Myocyte (in vitro differentiated cells): Measurements from ENCODE around the gene ETFB. TPM values are rescaled to one million over a fixed set of nuclear protein-coding genes. Genes with fewer than 3 reads are reported as not detected.

ENCODE experiments used
- DNase-seq: peaks from one replicate; pipeline ENCODE4 v3.0.0-alpha.2; 2012; ENCODE audit warnings: low read depth
- total RNA-seq: library from RNA; depleted of rRNA; stranded (reverse); fragments of >200 nt; gene quantifications from 2 replicates; pipeline ENCODE4 v1.2.3, GENCODE V29; 2014

ETFB gene
- total RNA-seq, 1 donor from 2014 or later = 76.2 TPM

DNA sequence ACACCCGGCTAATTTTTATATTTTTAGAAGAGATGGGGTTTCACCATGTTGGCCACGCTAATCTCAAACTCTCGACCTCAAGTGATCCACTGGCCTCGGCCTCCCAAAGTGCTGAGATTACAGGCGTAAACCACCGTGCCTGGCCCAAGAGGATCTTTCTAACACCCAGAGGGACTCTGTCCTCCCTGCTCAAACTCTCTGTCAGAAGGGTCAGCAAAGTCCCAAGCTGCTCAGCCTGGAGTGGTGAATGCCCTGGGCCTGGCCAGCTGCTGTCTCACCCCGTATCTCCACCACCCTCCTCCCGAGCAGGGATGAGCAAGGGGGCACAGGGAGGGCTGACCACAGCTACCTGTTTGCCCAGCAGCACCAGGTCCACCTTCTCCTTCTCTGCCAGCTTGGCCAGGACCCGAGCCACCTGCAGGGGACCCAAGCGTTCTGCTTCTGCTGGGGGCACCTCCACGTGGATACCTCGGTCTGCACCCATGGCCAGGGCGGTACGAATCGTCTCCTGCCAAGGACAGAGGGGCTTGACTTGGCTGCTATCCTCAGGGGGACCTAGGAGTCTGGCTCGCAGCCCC is 13.3 kb downstream of the ETFB start:
- no peak for DNase-seq

DNA sequence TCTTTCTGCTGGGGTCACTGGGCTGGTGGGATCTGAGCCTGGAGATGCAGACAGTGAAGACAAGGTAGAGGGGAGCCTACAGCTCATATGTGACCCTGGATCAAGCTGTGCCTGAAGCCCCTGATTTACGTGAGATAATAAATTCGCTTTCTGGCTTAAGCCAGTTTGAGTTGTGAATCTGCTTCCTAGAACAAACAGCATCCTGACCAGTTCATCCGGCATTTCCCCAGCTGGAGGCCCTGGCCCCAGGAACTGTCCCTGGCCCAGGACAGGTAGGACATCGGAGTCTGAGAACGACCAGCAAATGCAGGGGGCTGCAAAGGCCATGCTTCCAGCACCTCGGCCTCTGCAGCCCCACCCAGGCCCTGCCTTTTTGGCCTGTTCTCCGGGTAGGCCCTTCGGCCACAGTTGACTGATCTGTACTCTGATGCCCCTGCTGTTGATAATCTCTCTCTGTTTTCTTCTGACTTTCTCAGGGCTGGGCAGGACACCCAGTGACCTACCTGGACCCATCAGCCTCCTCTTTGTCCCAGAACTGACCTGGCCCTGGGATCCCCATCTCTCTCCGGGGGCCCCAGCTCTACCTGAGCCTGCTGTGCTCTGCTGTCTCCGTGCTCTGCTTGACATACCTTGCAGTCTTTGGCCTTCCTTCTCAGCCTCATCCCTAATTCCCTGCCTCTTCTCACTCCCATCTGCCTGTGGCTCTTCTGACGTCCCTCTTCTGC is 14.8 kb downstream of the ETFB start:
- DNase-seq = no peak

DNA sequence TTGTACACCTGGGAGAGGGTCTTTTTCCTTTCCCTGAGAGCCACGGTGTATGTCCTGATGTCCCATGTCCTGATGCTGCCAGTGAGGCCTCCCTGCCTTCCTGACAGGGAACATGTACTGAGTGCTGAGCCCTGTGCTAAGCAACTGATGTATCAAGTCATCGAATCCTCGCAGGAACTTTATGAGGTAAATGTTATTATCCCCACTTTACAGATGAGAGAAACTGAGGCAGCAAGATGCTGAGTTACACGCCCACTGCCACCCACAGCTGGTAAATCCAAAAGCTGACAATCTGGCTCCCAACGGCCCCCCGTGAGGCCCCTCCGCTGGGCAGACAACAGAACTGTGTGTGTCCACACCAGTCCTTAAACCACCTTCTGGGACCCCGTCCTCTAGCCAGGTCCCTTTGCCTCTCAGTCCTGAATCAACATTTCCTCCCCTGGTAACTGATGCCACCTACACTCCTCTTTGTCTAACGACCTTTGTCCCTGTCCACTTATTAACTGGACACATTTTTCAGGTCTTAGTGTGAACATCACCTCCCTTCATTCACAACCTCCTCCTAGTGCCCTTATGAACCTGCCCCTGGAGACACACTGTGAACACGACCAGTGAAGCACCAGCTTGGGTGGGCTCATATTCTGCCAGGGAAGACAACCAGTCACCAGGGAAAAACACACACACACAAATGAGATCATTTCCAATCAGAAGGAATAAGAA is 18.8 kb downstream of the ETFB start:
- no peak for DNase-seq

DNA sequence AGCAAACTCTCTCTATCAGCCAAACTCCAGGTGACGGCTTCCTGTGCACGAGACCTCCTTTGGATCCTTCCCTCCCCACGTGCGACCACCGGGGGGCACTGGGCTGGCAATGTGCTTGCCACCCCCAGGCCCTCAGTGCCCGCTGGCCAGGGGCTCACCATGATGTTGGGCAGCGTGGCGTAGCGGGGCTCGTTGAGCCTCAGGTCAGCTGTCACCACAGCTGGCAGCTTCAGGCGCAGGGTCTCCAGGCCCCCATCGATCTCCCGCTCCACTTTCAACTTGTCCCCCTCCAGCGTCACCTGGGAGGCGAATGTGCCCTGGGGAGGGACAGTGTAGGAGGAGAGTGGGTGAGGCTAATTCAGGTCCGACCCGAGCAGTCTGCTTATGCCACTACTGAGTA is 19.4 kb downstream of the ETFB start:
- no peak for DNase-seq

DNA sequence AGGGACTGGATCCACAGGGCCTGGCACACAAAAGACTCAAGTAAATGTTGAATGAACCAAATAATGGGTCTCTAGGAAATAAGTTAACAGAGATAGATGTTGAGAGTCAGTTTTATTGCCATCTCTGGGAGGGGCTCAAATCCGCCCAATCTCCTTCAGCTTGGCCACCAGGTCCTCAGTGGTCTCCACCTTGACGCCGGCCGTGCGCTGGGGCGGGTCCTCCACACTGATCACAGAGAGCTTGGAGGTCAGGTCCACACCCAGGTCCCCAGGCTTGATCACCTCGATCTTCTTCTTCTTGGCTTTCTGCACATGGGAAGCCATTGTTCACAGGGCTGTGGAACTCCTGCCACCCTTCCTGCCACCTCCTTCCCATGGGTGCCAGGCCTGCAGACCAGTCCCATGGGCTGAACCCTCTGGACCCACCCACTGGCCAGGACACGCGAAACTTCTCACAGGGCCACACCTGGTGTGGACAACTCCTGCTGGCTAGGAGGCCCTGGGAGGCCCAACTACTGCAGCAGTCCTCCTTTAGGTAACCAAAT is 21.0 kb downstream of the ETFB start:
- no peak for DNase-seq

DNA sequence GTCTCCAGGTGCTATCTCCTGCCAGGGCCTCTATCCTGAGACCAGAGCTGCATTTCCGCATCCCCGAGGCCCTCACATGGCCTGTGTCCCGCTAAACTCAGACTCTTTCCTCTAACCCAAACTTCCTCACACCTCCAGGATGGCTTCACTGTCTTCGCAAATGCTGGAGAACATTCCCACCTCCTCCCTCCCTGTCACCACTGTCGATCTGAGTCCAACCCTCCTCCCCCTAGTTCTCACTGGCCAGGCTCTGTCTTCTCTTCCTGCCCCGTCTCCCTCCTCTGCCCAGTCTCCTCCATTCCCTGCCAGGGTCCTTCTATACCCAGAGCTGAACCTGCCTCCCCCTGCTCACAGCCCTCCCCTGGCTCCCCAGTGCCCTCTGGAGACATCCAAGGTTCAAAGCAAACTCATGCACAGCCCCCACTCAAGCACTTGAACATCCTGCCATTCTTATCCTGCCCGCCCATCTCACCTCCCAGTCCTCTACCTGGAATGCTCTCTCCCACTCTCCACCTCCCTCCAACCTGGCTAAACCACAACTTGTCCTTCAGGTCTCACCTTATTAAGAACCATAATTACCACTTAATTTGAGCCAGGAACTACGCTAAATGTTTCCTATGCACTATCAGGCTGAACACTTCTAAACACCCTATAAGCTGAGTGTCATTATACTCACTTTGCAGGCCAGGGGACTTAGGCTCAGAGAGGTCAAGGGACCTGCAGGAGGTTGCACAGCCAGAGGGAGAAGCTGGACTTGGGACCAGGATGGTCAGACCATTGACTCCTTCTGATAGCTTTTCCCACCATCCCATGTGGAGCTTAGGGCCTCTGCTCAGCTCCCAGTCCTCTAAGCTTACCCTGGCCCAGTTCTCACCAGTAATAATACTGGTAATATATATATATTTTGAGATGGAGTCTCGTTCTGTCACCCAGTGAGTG is 23.3 kb downstream of the ETFB start:
- DNase-seq = no peak

DNA sequence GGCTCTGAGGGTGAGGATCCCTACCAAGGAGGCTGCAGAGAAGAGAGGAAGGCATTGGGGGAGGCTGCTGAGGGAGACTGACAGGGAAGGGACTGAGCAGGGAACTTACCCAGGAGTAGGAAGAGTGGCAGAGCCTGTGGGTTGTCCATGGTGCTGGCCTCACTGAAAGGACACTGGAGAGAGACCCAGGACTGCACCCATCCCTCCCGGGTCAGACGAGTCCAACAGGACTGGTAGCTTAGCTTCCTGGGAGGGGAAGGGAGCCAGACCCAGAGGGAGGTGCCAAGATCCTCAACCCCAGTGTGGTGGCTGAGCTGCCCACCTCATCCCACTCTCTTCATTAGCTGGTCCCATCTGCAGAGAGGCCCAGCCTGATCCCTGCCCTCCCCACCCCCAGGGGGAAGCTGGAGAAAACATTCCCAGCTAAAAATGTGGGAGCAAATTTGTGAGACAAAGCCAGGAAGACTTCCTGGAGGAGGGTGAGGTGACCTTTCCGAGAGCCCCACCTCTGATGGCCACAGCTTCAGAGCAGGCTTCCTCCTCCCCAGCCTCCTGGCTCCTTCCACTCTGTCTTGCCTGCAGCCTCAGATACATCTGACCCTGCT is 24.1 kb downstream of the ETFB start, which contains the start of gene VSIG10L:
Gene VSIG10L (minus strand): TSS at position 164 of the 605 bp plus-strand sequence. CDS start 15 bp downstream, at position 149.
- no peak for DNase-seq

DNA sequence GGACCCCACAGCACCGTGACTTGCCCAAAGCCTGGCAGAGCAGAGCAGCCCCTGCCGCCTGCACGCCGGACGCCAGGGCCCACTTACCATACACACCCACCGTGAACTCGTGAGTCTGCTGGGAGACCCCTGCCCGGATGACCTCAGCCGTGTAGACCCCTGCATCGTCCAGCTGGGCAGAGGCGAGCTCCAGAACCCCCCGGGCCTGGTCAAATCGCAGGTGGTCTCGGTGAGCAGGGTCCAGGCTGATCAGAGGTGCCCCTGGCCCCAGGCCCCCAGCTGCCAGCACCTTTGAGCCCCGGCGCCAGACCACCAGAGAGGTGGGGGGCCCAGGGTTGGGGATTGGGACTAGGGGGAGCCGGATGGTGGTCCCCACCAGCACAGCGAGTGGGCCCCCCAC is 25.1 kb downstream of the ETFB start:
- DNase-seq = no peak

DNA sequence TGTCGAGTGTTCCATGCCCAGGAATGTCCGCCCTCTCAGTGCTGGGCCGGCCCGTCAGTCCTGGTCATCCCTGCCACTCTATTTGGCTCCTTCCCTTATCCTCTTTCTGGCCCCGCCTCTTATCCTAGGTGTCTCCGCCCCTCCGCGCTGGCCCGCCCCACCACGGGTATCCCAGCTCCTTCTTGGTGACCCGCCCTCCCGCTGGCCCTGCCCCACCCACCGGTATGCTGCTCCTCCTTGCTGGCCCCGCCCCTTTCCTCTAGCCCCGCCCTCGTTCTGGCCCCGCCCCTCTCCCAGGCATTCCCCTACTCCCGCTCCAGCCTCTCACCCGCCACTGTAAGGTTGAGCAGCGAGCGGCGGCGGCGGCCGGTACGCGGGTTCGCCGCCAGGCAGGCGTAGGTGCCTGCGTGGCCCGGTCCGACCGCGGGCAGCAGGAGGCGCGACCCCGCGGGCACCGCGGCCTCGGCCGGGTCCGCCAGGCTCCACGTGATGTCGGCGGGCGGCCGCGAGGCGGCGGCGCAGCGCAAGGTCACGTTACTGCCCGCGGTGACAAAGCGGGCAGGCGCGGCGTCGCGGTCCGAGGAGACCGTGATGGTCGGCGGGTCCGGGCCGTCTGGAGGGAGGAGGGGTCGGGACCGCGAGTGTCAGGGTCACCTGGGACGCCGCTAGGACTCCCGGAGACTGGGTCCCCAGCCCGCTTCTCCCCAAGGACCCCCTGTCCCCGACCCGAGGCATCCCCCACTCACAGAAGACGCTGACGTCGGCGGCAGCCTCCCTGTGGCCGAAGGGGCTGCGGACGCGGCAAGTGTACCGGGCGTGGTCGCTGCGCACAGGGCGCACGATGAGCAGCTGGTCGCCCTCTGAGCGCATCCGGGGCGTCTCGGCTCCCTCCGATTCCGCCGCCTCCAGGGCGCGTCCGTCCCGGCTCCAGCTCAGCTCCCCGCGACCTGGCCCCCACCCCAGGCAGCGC is 26.2 kb downstream of the ETFB start:
- peak; percentile 95 for DNase-seq

DNA sequence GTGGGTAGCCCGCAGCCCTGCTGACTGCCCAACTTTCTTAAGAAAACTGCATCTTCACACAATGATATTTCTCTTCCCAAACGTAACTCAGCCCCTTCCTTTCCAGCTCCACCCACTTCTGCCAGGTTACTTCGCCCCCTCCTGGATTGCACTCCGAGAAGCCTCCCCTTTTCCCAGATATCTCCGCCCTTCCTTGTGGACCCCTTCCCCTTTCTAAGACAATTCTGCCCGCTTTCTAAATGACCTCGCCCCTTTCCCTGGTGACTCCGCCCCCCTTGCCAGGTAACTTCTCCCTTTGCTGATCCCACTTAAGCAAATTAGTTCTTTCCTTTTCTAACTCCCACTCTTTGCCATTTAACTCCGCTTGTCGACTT is 26.9 kb downstream of the ETFB start:
- no peak for DNase-seq

DNA sequence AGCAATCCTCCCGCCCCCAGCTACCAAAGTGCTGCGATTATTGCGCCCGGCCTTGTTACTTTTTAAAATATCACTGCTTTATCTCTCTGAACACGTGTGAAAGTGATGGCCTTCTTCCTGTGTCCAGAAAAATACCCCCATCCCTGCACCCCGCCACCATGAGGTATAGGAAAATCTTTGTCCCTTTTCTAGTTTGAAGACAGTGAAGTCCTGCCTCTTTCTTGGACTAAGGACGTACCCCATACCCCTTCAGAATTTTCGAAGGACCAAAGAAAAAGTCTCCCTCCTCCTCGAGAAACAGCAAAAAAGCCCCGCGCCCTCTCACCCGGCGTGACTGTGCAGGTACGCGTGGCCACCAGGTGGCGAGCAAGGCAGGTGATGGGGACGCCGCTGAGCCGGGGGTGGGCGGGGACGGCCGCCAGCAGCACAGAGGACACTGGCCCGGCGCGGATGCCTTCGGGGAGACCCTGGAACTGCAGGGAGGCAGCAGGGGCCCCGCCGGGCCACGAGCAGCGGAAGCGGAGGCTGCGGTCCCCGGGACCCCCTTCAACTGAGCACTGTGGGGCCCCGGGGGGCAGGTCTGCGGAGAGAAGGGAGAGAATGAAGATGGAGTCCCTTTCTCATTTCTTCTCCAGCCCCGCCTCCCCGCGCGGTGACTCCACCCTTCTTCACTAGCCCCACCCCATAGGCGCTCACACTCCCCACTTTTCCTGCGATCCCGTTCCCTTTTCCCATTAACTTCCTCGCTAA is 27.4 kb downstream of the ETFB start:
- DNase-seq = peak; percentile 76

DNA sequence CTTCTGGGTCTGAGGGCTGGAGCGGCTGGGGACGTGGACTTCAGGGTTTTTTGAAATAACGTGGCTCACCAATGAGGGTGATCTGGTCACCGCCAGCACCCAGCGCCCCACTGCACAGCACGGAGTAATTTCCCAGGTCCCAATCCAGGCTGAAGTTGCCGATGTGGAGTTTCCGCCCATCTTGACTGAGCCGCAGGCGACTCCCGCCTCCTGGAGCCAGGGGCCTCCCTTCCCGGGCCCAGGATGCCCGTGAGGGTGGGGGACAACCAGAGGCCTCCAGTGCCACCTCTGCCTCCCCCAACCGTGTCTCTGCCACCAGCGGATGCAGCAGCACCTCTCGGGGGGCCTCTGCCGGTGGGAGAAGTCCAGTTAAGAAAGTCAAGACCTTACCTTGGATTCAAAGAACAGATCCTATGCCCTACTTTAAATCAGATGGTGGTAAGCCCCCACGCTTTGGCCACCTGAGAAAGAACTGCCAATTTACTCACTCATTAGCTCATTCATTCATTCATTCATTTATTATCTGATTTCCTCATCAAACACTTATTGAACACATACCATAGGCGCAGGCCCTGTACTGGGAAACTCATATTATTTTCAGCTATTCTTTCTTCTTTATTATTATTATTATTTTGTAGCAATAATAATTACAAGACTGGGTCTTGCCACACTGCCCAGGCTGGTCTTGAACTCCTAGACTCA is 28.2 kb downstream of the ETFB start:
- no peak for DNase-seq

DNA sequence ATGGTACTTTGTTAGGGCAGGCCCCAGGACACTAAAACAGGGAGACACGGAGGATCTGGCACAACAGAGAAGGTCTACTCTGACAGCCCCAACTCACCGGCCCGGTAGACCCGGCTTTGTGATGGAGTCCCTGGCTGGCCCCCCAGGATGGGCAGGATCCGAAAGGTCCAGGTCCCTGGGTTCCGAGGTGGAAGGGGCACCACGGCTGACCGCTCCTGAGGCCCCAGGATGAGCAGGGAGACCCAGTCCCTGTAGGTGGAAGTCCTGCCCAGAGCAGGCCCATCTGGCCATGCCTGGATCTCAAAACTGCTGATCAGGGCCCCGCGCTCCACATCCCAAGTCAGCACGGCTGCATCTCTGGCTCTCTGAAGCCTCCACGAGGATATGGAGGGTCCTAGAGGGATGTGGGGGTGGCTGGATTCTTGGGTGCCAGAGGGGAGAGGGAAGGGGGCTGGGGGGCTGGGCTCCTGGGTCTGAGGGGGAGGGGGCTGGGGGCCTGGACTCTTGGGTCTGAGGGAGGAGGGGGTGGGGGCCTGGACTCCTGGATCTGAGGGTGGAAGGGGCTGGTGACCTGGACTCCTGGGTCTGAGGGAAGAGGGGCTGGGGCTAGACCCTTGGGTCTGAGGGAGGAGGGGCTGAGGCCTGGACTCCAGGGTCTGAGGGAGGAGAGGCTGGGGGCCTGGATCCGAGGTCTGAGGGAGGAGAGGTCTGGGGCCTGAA is 28.9 kb downstream of the ETFB start:
- no peak for DNase-seq

DNA sequence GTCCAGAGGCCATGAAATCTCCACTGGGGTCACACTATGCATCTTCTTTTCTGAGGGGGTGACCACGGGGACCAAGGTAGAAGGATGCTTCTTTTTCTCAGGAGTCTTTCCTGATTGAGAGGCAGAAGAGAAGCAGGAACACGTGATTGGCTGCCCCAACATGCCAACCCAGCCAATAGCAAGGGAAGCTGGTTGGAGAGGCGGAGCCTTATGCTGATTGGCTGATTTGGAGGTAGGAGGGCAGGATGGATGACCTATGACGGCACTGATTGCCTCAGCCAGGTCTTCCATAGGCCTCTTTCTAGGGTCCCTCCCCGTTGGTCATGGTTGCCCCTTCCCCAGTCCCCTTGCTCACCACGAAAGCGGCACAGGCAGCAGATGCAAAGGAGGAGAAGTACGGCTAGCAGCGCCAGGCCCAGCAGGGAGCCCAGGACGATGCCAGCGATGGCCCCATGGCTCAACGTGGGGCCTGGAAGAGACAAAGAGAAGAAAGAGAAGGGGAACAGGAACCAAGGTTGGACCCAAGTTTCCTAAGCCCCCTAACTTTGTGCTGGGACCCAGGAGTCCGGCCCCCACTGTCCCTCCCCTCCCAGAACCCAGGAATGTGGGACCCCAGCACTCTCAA is 32.2 kb downstream of the ETFB start:
- DNase-seq = no peak

DNA sequence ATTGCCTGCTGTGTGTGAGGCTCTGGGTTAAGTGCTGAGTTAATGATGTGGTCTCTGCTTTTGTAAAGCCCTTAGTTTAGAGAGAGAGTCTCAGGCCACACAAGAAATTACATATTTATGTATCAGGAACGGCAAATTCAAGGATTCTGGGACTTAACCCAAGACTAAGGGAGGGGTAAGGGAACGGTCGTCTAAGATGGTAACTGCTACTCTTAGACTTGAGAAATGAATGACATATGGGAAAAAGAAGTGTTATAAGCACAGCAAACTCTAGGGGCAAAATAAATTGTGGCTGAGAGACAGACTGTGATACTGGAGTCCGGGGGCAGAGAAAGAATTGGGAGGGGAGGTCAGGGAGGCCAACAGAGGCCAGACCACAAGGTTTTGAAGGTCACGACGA is 34.5 kb downstream of the ETFB start:
- DNase-seq = no peak

DNA sequence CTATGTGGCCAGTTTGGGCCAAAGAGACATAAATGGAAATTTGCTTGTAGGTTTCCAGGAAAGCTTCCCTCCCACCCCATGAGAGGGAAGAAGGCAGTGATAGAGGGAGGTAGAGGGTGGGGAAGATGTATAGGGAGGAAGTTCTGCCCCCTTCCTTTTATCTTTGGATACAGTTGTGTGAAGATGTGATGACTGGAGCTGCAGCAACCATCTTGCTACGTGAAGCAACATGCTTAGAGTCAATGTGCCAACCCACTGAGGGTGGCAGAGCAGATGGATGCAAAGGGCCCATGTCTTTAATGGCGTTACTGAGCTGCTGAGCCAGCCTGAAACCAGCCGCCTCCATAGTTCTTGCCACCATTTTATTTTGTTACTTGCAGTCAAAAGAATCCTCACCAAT is 35.0 kb downstream of the ETFB start:
- DNase-seq = no peak

DNA sequence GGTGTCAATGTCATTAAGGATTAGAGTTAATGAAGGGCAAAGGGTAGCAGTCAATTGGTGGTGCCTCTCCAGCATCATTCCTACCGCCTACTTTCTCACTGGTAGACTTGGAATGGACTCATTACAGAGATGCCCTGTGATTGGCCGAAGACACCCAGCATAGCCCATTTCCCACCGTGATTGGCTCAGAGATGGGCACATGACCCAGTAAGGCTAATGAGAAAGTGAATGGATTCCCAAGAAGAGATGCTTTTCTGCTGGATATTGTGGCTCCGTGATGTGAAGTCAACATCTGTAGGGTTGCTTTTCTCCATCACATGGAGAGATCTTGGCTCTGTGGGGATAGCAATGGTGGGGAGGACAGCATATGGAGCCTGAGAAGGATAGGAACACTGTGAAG is 35.8 kb downstream of the ETFB start:
- DNase-seq = no peak
